Breast epithelium (tissue), 4 donors: ENCODE measurements around the gene IGF2BP1. TPM values are rescaled to one million over a fixed set of nuclear protein-coding genes. Genes with fewer than 3 reads are reported as not detected.

Experiments used
- DNase-seq, 2 donors: peaks; one replicate each; pipeline ENCODE4 v3.0.0-alpha.2; 2019; ENCODE audit warnings: low spot score in 2 of 2
- H3K27ac ChIP-seq, 2 donors: fragments of 200-600 bp; sonication (generic) in 1 of 2; one replicate each; pipeline ENCODE4 v1.5.1; 2016 to 2019; ENCODE audit warnings: mild to moderate bottlenecking in 1 of 2
- H3K27me3 ChIP-seq, 2 donors: fragments of 200-600 bp; sonication (generic) in 1 of 2; one replicate each; pipeline versions ENCODE4 v1.5.1 to v1.6.0; 2017 to 2019; ENCODE audit warnings: control low read depth in 1 of 2, mild to moderate bottlenecking in 1 of 2
- H3K36me3 ChIP-seq: fragments of 200-600 bp; one replicate; pipeline ENCODE4 v1.5.1; 2019
- H3K4me1 ChIP-seq, 2 donors: fragments of 200-600 bp; sonication (generic); one replicate each; pipeline ENCODE4 v1.5.1; 2016 to 2019; ENCODE audit warnings: control low read depth in 1 of 2
- H3K4me3 ChIP-seq, 3 donors: fragments of 200-600 bp; sonication (generic); 1 replicate in 2 of 3; 2 replicates in 1 of 3; pipeline ENCODE4 v1.5.1; 2016 to 2019; ENCODE audit warnings: mild to moderate bottlenecking in 3 of 3, moderate library complexity in 2 of 3
- H3K9me3 ChIP-seq, 2 donors: fragments of 200-600 bp; sonication (generic) in 1 of 2; one replicate each; pipeline ENCODE4 v1.5.1; 2016 to 2019; ENCODE audit warnings: control low read depth in 1 of 2
- POLR2A ChIP-seq: fragments of 450-650 bp; IDR thresholded peaks from one replicate; pipeline ENCODE4 v1.6.1; 2016; ENCODE audit warnings: antibody characterized with exemption, mild to moderate bottlenecking, moderate library complexity
- POLR2AphosphoS5 ChIP-seq, 3 donors: sonication (generic); formaldehyde crosslinking; IDR thresholded peaks; one replicate each; pipeline ENCODE4 v1.6.1; 2017; ENCODE audit warnings: antibody characterized with exemption in 3 of 3
- intact Hi-C: fragments of 100-400 bp; cut with DNase I; formaldehyde crosslinking; loops from one replicate; pipeline ENCODE4 v1.15.1; 2023; ENCODE audit warnings: low total_unique reads
- total RNA-seq, 3 donors: library from RNA; depleted of rRNA; stranded (reverse); fragments of >200 nt; gene quantifications; one replicate each; pipeline ENCODE4 v1.1.0, GENCODE V29; 2016
- TF ChIP-seq, protein P1 (sequence below), 3 donors: fragments of 450-650 bp; IDR thresholded peaks; one replicate each; pipeline ENCODE4 v1.5.1; 2016 to 2017; ENCODE audit warnings: antibody characterized with exemption in 3 of 3, mild to moderate bottlenecking in 3 of 3, moderate library complexity in 3 of 3

The IGF2BP1 gene
- total RNA-seq, 3 donors from 2014 or later, result not detected

DNA sequence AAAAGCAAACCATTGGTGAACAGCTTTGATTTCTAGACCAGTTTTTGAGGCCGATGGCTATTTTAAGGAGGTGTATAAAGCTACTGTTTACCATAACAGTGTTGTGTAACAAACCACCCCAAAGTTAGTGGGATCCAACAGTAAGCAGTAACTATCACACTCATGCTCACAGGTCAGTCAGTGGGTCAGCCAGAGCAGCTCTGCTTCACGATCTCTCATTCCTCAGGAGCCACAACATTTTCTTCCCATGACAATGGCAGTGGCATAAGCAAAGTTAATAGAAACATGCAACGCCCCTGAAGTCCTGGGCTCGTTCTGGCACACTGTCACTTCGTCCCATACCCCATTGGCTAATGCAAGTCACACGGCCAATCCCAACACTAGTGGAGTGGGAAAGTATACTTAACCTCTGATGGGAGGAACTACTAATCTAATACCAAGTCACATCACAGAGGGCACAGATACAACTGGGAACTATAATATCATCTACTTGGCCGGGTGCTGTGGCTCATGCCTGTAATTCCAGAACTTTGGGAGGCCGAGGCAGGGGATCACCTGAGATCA, 107.4 kb downstream of the IGF2BP1 start:
- H3K4me1 ChIP-seq, result no peaks in the 10 kb centered on the region
- DNase-seq, result no peak
- no peaks in the 10 kb centered on the region for H3K36me3 ChIP-seq
- intact Hi-C loops, result no loop called here
- TF ChIP-seq, protein P1, sequence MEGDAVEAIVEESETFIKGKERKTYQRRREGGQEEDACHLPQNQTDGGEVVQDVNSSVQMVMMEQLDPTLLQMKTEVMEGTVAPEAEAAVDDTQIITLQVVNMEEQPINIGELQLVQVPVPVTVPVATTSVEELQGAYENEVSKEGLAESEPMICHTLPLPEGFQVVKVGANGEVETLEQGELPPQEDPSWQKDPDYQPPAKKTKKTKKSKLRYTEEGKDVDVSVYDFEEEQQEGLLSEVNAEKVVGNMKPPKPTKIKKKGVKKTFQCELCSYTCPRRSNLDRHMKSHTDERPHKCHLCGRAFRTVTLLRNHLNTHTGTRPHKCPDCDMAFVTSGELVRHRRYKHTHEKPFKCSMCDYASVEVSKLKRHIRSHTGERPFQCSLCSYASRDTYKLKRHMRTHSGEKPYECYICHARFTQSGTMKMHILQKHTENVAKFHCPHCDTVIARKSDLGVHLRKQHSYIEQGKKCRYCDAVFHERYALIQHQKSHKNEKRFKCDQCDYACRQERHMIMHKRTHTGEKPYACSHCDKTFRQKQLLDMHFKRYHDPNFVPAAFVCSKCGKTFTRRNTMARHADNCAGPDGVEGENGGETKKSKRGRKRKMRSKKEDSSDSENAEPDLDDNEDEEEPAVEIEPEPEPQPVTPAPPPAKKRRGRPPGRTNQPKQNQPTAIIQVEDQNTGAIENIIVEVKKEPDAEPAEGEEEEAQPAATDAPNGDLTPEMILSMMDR (IDR thresholded peaks at IDR 0.05), result no peak
- TF ChIP-seq POLR2A (no peak), POLR2AphosphoS5 (IDR thresholded peaks at IDR 0.05) (no peak)
- no peak overlapping the region for H3K27ac ChIP-seq
- H3K27me3 ChIP-seq, result no peaks in the 10 kb centered on the region
- no peaks in the 10 kb centered on the region for H3K9me3 ChIP-seq
- no peak overlapping the region for H3K4me3 ChIP-seq

Other genes starting within 250 kb of the IGF2BP1 start
- under 1 TPM in 2 of 3 donors, not detected in 1; under 0.01 to 0.32 TPM for gene TTLL6, start 180.2 kb upstream of the IGF2BP1 start, total RNA-seq
- gene CALCOCO2, start 166.3 kb upstream of the IGF2BP1 start, total RNA-seq, result 100 to 1,000 TPM; 134 to 262 (median 146) TPM
- gene ATP5MC1, start 104.6 kb upstream of the IGF2BP1 start, total RNA-seq, result 10 to 100 TPM; 55.5 to 85.2 (median 81.6) TPM
- 10 to 100 TPM; 45.9 to 70.1 (median 64.2) TPM for gene UBE2Z, start 89.0 kb upstream of the IGF2BP1 start, total RNA-seq
- gene SNF8, start 52.5 kb upstream of the IGF2BP1 start, total RNA-seq, result 10 to 100 TPM; 75.7 to 83.4 (median 76.7) TPM
- not detected for gene GIP, start 28.8 kb upstream of the IGF2BP1 start, total RNA-seq
- under 1 TPM in 2 of 3 donors, not detected in 1; 0.15 to 0.66 TPM for gene B4GALNT2, start 135.4 kb downstream of the IGF2BP1 start, total RNA-seq
- gene GNGT2, start 213.2 kb downstream of the IGF2BP1 start, total RNA-seq, result under 1 TPM in 2 of 3 donors, not detected in 1; 0.48 to 0.66 TPM
- gene ABI3, start 213.3 kb downstream of the IGF2BP1 start, total RNA-seq, result 1 to 10 TPM; 1.9 to 5.2 (median 5.1) TPM
- gene PHOSPHO1, start 233.4 kb downstream of the IGF2BP1 start, total RNA-seq, result under 1 TPM in 2 of 3 donors, not detected in 1; 0.33 to 0.88 TPM